Measurements from ENCODE around the gene ADCY9. TPM values are rescaled to one million over a fixed set of nuclear protein-coding genes. Genes with fewer than 3 reads are reported as not detected.

The ADCY9 gene
- total RNA-seq, 1 donor from 2014 or later = 26.9 TPM

DNA sequence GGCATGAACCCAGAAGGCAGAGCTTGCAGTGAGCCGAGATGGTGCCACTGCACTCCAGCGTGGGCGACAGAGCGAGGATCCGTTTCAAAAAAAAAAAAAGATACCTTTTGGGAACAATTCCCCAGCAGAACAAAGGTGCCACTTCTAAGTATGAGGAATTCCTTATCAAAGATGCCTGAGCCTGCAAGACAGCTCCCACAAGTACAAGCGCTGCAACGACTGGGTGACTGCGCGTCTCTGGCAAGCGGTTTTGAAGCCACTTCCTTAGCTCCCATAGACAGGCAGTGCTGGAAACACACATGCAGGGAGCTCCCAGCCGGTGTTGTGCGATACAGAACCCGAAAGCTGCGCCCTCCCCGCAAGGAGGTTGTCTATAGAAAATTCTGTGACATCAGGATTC lies 60.5 kb downstream of the ADCY9 start:
- H3K27me3 Mint-ChIP-seq (ENCODE audit: unreplicated experiment) = no peaks in the 10 kb centered on the region
- no peak overlapping the region for H3K4me3 Mint-ChIP-seq (ENCODE audit: unreplicated experiment)
- H3K4me1 Mint-ChIP-seq (ENCODE audit: unreplicated experiment) = peaks cover 50% of the 10 kb centered on the region
- H3K36me3 Mint-ChIP-seq (ENCODE audit: unreplicated experiment) = peaks cover 1% of the 10 kb centered on the region
- H3K27ac Mint-ChIP-seq (ENCODE audit: unreplicated experiment) = no peak overlapping the region
- peaks cover under 1% of the 10 kb centered on the region for H3K9me3 Mint-ChIP-seq (ENCODE audit: unreplicated experiment)
- TF ChIP-seq CTCF (IDR thresholded peaks at IDR 0.05) = no peak
- DNase-seq (ENCODE audit: extremely low spot score, unreplicated experiment) = peak; percentile 62

- no peak for TF ChIP-seq CTCF (IDR thresholded peaks at IDR 0.05)
- DNase-seq (ENCODE audit: extremely low spot score, unreplicated experiment) = no peak
- Mint-ChIP-seq H3K36me3 (ENCODE audit: unreplicated experiment) (peaks cover 2% of the 10 kb centered on the region), H3K4me3 (ENCODE audit: unreplicated experiment) (peak overlapping the region; percentile 57), H3K27me3 (ENCODE audit: unreplicated experiment) (no peaks in the 10 kb centered on the region), H3K9me3 (ENCODE audit: unreplicated experiment) (no peaks in the 10 kb centered on the region), H3K27ac (ENCODE audit: unreplicated experiment) (peak overlapping the region; percentile 95), H3K4me1 (ENCODE audit: unreplicated experiment) (peaks cover 47% of the 10 kb centered on the region)
These were observed 62.9 kb downstream of the ADCY9 start for GRCh38 chr16:4053301-4053845.

- peaks cover 2% of the 10 kb centered on the region for H3K36me3 Mint-ChIP-seq (ENCODE audit: unreplicated experiment)
- DNase-seq (ENCODE audit: extremely low spot score, unreplicated experiment) = no peak
- peak overlapping the region; percentile 95 for H3K27ac Mint-ChIP-seq (ENCODE audit: unreplicated experiment)
- no peaks in the 10 kb centered on the region for H3K27me3 Mint-ChIP-seq (ENCODE audit: unreplicated experiment)
- TF ChIP-seq CTCF (IDR thresholded peaks at IDR 0.05) = no peak
- H3K4me1 Mint-ChIP-seq (ENCODE audit: unreplicated experiment) = peaks cover 45% of the 10 kb centered on the region
- peak overlapping the region; percentile 57 for H3K4me3 Mint-ChIP-seq (ENCODE audit: unreplicated experiment)
- no peaks in the 10 kb centered on the region for H3K9me3 Mint-ChIP-seq (ENCODE audit: unreplicated experiment)
These were observed 63.4 kb downstream of the ADCY9 start for GRCh38 chr16:4052801-4053293.

DNA sequence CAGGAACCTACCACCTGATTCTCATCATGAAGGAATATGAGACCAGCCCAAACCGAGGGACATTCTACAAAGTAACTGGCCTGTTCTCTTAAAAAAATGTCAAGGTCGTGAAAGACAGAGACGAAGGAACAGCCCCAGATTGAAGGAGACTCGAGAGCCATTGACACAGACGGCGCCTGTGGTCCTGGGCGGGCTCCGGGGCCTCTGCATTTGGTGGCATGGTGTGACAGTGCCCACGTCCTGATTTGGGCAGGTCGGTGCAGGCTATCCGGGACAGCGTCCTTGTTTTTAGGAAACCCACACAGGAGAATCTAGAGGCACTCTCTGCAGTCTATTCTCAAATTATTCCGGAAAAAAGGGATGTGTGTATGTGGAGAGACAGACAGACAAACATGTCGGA lies 64.1 kb downstream of the ADCY9 start:
- H3K9me3 Mint-ChIP-seq (ENCODE audit: unreplicated experiment) = no peaks in the 10 kb centered on the region
- peak overlapping the region; percentile 95 for H3K27ac Mint-ChIP-seq (ENCODE audit: unreplicated experiment)
- no peak for TF ChIP-seq CTCF (IDR thresholded peaks at IDR 0.05)
- H3K4me3 Mint-ChIP-seq (ENCODE audit: unreplicated experiment) = no peak overlapping the region
- no peak for DNase-seq (ENCODE audit: extremely low spot score, unreplicated experiment)
- H3K27me3 Mint-ChIP-seq (ENCODE audit: unreplicated experiment) = no peaks in the 10 kb centered on the region
- H3K4me1 Mint-ChIP-seq (ENCODE audit: unreplicated experiment) = peaks cover 45% of the 10 kb centered on the region
- peaks cover 2% of the 10 kb centered on the region for H3K36me3 Mint-ChIP-seq (ENCODE audit: unreplicated experiment)

GRCh38 chr16:4051591-4051990 lies 64.7 kb downstream of the ADCY9 start:
- peak overlapping the region; percentile 9 for H3K27ac Mint-ChIP-seq (ENCODE audit: unreplicated experiment)
- peaks cover 43% of the 10 kb centered on the region for H3K4me1 Mint-ChIP-seq (ENCODE audit: unreplicated experiment)
- H3K36me3 Mint-ChIP-seq (ENCODE audit: unreplicated experiment) = peaks cover 2% of the 10 kb centered on the region
- no peaks in the 10 kb centered on the region for H3K9me3 Mint-ChIP-seq (ENCODE audit: unreplicated experiment)
- H3K4me3 Mint-ChIP-seq (ENCODE audit: unreplicated experiment) = no peak overlapping the region
- TF ChIP-seq CTCF (IDR thresholded peaks at IDR 0.05) = no peak
- no peaks in the 10 kb centered on the region for H3K27me3 Mint-ChIP-seq (ENCODE audit: unreplicated experiment)
- no peak for DNase-seq (ENCODE audit: extremely low spot score, unreplicated experiment)
